NCI-H2107 (cell line): ENCODE results near the gene CLRN3.

Experiments used
- DNase-seq: peaks from one replicate; lab custom pipeline; 2025; lab: John Stamatoyannopoulos, UW

Gene CLRN3

GRCh38 chr10:127919418-127920271, 26.9 kb upstream of the CLRN3 start:
- DNase-seq = no peak

- DNase-seq = no peak
Observed at GRCh38 chr10:127918572-127918971, 25.8 kb upstream of the CLRN3 start.

- no peak for DNase-seq
Observed at GRCh38 chr10:127916826-127917225, 24.1 kb upstream of the CLRN3 start.

GRCh38 chr10:127915324-127915723, 22.6 kb upstream of the CLRN3 start:
- no peak for DNase-seq

GRCh38 chr10:127913368-127913759, 20.6 kb upstream of the CLRN3 start:
- no peak for DNase-seq

- DNase-seq = no peak
Observed at GRCh38 chr10:127912607-127913367, 20.0 kb upstream of the CLRN3 start.

GRCh38 chr10:127911867-127912257, 19.1 kb upstream of the CLRN3 start:
- DNase-seq = no peak

GRCh38 chr10:127911218-127911866, 18.6 kb upstream of the CLRN3 start:
- DNase-seq = no peak

GRCh38 chr10:127910464-127910770, 17.7 kb upstream of the CLRN3 start:
- no peak for DNase-seq

GRCh38 chr10:127909716-127910463, 17.1 kb upstream of the CLRN3 start:
- DNase-seq = no peak

GRCh38 chr10:127908959-127909267, 16.2 kb upstream of the CLRN3 start:
- DNase-seq = no peak

- DNase-seq = no peak
Observed at GRCh38 chr10:127908106-127908958, 15.6 kb upstream of the CLRN3 start.

- DNase-seq = no peak
Observed at GRCh38 chr10:127907411-127908105, 14.8 kb upstream of the CLRN3 start.

GRCh38 chr10:127906548-127907377, 14.0 kb upstream of the CLRN3 start, which contains the start of gene PTPRE:
Gene PTPRE, plus strand, starts transcription at chr10:127907103. Its CDS starts 133,779 bp downstream, at chr10:128040882.
- no peak for DNase-seq

- DNase-seq = no peak
Observed at GRCh38 chr10:127905848-127906261, 13.1 kb upstream of the CLRN3 start.

- no peak for DNase-seq
Observed at GRCh38 chr10:127905001-127905847, 12.5 kb upstream of the CLRN3 start.

GRCh38 chr10:127904311-127905000, 11.7 kb upstream of the CLRN3 start:
- no peak for DNase-seq

- DNase-seq = no peak
Observed at GRCh38 chr10:127903789-127904188, 11.0 kb upstream of the CLRN3 start.
